ENCODE data around the gene ZMYM4.
A peak's percentile ranks its signal among the peaks of the same experiment; 100 is the strongest.

Gene ZMYM4

DNA sequence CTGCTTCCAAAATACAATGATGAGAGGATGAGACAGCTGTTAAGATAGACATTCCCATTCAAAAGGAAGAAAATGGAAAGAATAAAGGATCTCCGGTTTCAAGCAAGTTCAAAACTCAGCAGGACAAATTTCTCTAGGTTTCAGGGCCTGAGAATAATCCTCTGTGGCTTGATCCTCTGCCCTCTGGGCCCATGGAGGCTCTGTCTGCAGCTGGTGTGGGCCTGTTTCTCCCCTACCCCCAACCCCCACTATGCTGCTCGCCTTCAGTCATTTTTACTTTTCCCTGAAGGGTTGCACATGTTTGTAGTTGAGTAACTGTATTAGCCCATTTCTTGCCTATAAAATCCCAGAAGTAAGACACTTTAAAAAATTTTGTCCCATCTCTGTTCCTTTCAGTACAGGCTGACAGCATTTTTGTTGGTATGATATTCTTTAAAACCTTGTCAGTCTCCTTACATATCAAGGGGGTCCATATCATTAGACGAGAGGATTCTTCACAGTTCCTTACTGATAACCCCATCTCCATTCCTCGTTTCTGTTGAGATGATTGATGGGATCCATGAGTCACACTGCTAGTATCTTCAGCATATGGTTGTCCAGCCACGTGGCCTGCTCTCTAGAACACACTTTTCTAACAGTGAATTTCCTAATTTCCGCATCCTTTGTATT lies 10.5 kb downstream of the ZMYM4 start:
- DNase-seq = no peak

DNA sequence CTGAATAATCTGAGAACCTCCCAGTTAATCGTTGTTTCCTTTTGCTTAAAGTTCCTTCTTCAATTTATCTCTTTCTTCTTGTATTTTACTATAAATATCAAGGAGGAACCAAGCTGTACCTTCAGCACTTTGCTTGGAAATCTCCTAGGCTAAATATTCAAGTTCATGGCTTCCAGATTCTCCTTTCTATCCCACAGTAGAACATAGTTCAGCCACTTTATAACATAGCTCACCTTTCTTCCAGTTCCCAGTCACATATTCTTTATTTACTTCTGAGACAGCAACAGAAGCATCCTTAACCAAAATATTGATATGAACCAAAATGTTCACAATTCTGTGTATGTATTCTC lies 11.0 kb downstream of the ZMYM4 start:
- no peak for DNase-seq

DNA sequence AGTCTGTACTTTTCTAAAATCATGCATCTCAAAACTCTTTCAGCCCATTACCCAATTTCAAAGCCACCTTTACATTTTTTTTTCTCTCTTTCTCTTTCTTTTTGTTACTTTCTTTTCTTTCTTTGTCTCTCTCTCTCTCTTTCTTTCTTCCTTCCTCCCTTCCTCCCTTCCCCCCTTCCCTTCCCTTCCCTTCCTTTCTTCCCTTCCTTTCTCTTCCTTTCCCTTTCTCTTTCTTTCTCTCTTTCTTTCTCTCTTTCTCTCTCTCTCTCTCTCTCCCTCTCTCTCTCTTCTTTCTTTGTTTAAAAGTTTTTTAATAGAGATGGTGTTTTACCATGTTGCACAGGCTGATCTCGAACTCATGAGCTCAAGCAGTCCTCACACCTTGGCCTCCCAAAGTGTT lies 11.5 kb downstream of the ZMYM4 start:
- DNase-seq = no peak

DNA sequence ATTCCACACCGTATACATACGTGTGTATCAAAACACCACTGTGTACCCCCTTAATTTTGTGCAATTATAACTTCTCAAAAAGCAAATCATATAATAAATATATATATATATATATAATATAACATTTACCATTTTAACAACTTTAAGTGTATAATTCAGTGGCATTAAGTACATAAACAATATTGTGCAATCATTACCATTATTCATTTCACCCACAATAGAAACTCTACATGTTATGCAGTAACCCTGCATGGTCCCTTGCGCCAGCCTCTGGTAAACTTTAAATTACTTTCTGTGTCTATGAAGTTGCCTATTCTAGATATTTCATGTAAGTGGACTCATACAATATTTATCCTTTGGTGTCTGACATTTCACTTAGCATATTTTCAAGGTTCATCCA lies 13.1 kb downstream of the ZMYM4 start:
- no peak for DNase-seq

DNA sequence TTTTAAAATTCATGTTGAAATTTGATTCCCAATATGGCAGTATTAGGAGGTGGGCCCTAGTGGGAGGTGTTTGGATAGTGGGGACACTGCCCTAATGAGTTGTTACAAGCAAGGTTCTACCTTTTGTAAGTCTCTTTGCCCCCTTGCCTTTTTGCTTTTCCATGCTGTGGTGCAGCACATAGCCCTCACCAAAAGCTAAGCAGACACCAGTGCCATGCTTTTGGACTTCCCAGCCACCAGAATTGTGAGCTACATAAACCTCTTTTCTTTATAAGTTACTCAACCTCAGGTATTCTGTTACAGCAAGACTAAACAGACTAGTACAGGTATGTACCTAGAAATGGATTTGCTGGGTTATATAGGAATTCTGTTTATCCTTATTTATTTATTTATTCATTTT lies 13.7 kb downstream of the ZMYM4 start:
- DNase-seq = no peak

DNA sequence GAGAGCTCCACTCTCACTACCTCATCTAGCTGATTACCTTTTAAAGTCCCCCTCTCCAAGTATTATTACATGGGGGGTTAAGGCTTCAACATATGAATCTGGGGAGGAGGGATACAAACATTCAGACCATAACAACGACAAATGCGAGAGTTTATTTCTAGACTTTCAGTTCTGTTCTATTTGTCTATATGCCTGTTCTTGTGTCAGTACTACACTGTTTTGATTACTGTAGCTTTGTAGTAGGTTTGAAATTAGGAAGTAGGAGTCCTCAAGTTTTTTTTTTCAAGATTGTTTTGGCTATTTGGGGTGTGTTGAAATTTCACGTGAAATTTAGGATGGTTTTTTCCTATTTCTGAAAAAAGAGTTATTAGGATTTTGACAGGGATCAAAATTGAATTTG lies 16.3 kb downstream of the ZMYM4 start:
- DNase-seq = no peak

DNA sequence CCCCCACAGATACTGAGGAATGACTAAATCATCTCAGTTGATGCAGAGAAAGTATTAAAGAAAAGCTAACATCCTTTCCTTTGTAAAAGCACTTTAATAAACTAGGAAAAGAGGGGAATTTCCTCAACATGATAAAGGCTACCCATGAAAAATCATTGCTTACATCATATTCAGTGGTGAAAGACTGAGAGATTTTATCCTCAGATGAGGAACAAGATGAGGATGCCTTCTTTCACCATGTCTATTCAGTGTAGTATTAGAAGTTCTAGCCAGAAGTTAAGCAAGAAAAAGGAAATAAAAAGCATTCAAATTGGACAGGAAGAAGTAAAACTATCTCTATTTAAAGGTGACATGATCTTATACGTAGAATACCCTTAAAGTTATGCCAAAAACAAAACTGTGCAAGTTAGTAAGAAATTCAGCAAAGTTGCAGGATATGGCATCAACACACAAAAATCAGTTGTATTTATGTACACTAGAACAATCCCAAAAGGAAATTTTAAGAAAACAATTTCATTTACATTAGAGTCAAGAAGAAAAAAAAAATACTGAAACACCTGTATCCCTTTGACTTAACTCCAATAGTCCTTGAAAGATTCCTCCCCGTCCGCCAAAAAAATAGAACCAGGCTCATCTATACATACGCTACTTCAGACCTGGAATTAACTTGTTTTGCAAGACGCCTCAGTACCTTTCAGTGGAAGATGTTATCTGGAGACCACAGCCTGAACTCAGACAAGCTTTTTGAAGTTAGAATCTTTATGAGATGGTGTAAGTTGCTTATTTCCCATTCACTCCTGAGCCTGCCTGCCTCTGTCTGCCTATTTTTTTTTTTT lies 17.5 kb downstream of the ZMYM4 start:
- DNase-seq = no peak

DNA sequence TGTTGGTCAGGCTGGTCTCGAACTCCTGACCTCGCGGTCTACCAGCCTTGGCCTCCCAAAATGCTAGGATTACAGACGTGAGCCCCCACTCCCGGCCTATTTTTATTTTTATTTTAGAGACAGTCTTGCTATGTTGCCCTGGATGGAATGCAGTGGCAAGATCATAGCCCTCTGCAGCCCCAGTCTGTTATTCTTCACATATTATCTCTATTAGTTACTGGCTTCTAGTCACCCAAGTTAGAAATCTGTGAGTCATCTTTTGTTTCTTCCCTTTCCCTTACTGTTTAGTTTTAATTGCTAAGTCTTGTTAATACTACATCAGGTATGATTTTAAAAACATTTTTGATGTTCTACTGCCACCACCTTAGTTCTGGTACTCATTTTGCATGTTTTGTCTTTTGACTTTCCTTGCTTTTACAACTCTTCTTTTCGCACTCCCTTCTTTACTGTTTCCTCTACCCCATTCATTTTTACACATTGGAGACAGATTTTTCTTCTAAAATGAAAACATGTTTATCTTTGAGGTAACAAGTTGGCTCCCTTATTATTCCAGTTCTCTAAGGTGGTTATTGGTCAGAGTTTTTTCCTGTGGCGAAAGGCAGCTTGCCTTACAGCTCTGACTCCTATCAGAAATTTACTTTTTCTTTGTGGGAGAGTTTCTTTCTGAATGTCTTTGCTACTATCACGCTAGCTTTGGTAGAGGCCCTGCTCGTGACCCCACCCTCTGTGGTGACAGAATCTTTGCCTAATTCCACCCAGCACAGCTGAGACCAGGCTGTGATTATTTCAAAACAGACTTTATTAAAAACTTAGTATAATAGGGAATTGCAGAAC lies 19.5 kb downstream of the ZMYM4 start:
- no peak for DNase-seq

DNA sequence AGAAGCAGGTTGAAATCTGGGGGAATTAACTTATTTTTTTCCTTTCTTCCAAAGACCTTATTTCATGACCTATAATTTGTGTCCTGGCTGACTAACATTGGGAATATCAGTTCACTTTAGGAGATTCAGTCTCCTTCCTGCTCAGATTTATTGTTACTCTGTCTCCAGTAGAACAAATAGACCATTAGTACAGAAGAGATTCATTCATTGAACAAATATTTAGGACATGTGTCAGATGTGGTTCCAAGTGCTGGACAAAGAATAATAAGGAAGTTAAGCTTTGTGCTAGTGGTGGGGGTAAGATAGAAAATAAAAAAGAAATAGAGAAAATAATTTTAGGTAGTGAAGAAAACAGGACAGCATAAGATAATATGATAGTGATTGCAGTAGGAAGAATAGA lies 20.3 kb downstream of the ZMYM4 start:
- no peak for DNase-seq

DNA sequence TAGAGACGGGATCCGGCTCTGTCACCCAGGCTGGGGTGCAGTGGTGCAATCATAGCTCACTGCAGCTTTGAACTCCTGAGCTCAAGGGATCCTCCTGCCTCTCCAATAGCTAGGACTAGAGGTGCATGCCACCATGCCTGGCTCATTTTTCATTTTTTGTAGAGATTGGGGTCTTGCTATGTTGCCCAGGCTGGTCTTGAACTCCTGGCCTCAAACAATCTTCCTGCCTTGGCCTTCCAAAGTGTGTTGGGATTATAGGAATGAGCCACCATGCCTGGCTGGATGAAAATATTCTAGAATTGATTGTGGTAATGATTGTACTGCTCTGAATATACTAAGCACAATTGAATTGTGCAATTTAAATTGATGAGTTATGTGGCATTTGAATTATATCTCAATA lies 21.9 kb downstream of the ZMYM4 start:
- no peak for DNase-seq

DNA sequence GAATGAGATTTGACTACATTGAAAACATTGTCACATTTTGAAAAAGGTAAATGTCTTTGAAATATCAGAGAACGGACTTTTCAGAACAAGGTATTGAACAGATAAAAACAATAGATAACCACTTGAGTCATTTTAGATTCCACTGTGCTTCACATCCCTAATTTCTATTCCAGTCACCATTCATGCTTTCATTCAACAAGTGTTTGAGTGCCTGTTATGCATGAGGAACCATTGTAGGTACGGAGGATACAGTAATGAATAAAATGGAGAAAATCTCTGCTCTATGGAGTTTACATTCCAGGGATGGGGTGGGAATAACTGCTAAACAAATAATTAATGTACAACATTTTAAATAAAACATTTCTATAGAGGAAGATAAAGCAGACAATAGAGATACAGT lies 26.3 kb downstream of the ZMYM4 start:
- DNase-seq = no peak

DNA sequence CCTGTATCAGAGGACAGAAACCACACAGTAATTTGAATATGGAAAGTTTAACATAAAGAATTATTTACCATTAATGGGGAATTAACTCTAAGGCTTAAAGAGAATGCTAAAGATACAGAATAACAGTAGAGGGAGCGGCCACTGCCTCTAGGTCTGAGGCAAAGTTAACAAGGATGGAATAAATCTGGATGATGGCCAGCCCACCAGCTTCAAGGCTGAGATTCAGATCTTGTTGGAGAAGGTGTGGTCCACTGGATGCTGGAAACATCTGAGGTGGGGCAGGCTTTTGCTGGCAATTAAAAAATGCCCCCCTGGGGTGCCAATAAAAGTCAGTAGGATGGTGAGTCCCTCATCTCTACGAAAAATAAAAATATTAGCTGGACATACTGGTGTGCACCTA lies 29.4 kb downstream of the ZMYM4 start:
- DNase-seq = no peak

DNA sequence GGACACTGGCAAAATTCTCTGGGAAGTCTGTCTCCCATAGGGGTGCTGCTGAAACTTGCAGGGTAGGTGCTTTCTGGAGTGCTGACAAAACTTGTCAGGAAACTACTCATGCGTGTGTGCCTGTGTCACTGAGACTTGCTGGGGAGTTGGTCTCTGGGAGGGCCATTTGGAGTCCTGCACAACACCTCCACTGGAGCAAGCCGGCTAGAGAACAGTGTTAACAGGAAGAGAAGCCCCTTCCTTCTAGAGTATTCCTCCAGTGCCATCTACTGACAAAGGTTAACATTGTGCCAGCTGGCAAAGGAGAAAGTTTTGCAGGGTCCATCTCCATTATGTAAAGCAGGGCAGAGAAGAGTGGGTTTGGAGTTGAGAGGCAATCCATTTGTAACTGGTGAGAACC lies 30.0 kb downstream of the ZMYM4 start:
- peak; percentile 24 for DNase-seq

DNA sequence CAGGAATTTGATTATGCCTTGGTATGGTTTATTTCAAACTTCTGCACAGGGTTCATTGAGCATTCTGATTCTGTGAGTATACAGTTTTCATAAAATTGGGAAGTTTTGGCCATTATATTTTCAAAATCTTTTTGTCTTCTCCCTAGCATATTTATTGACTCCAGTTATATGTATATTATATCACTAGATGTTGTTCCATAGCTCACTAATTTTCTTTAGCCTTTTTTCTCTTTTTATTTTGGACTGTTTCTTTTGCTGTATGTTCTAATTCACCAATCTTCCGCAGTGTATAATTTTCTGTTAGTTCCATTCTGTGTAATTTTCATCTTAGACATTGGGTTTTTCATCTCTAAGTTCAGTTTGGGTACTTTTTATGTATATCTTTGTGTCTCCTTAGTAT lies 31.9 kb downstream of the ZMYM4 start:
- DNase-seq = no peak

DNA sequence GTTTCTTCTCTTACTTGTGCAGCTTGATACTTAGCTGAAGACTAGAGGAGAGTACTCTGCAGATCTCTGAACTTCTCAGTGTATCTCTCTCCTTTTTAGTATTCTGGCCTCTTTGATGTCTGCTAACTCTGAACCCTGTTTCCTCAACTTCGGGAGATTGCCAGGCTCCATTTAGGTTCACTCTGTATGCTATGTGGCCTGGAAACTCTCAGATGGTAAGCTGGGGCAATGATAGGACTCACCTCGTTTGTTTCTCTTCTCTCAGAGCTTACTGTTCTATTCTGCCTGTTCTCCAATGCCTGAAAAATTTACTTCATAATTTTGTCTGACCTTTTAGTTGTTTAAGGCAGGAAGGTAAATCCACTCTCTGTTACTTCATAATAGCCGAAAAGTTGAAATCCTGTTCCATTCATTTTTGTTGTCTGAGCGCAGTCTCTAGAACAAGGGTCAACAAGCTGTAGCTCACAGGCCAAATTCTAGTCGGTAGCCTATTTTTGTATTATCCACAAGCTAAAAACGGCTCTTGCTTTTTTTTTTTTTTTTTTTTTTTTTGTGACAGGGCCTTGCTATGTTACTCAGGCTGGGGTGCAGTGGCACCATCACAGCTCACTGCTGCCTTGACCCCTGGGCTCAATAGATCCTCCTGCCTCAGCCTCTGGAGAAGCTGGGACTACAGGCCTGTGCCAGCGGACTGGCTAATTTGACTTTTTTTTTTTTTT lies 33.3 kb downstream of the ZMYM4 start:
- no peak for DNase-seq

DNA sequence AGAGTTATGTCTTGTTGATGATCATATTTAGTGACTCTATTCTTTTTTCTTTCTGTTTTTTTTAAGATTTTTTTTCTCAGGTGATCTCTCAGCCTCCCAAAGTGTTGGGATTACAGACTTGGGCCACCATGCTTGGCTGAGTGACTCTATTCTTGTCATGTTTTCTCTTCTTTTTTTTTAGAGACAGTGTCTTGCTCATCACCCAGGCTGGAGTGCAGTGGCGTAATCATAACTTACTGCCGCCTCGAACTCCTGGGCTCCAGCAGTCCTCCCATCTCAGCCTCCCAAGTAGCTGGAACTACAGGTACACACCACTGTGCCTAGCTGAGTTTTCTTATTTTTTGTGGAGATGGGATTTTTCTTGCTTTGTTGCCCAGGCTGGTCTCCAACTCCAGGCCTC lies 36.9 kb downstream of the ZMYM4 start:
- no peak for DNase-seq

DNA sequence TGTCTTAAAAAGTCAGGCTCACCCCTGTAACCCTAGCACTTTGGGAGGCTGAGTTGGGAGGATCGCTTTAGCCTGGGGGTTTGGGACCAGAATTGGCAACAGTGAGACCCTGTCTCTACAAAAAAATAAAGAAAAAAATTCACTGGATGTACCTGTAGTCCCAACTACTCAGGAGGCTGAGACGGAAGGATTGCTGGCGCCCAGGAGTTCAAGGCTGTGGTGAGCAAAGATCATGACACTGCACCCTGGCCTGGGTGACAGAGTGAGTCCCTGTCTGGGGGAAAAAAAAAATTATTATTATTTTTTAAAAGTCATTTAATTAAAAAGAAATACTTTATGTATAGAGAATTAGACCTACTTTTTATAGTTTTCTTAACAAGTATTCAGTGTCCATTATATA lies 47.1 kb downstream of the ZMYM4 start:
- no peak for DNase-seq

DNA sequence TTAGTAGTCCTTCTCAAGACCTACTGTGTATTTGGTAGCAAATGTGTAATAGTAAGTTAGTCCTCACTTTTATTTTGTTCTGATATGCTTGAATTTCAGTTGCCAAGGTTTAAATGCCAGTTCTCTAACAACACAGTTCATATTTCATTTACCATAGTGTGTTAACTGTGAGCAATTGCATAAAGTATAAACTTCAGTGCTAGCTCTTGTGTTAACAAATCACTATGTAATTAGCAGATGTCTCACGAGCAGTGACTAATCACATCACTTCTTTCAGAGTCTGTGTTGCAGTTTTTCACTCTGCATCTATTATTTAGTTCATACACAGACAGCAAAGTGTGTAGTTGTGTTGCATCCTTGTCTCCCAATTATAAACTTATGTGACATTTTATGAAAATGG lies 47.8 kb downstream of the ZMYM4 start:
- no peak for DNase-seq

DNA sequence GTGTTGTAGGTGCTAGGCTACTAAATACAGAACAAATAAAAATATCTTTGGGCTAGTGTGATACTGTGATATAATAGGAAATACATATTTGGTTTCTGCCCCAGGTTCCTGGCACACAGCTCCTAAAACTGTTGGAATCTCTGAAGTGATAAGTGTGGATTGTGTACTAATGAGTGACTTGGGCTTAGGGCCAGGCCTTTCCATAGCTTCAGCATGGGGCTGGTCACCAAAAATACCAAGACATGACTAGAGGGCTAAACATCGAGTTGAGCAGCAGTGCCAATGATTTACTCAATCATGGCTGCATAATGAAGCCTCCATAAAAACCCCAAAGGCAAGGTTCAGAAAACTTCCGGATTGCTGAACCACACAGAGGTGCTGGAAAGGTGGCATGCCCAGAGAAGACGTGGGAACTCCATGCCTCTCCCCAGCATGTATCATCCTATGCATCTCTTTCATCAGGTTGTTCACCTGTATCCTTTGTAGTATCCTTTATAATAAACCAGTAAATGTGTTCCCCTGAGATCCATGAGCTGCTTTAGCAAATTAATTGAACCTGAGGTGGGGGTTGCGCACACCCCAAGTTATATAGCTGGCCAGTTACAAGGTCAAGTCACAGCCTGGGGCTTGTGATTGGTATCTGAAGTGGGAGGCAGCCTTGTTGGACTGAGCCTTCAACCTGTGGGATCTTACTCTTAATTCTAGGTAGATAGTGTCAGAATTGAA lies 51.6 kb downstream of the ZMYM4 start:
- DNase-seq = no peak

DNA sequence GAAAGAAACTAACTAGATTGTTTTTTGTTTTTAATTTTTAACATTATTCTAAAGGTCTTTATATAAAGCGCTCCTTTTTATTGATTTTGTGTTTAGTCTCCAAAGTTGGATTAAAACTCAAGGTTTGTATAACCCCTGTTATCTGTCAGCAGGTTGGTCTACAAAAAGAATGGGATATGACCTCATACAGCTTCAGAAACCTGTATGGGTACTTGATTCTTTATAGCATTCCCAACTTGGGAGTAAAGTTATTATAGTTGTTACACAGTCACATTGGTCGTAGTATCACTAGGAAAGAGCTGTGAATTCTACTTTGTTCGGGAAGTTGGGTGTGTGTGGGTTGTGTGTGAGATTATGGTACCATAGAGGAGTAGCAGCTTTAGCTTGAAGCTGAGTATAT lies 52.4 kb downstream of the ZMYM4 start:
- no peak for DNase-seq

DNA sequence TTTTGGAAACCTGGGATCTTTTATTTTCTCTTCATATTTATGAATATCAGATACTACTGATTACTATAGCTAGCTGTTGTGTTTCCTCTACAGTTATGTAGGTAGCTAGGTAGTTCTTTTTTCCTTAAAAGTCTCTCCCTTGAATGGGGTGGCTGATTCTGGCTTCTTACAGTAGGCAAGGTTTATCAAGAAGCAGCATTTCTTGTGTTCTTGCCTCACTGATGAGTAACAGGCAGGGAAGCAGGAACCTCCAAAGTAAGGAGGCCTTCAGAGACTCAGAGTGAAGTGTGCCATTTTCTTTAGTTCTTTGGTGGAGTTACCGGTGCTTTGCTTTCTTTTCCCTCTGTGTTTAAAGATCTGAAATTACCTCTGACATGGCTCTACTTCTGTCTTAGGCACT lies 56.0 kb downstream of the ZMYM4 start:
- no peak for DNase-seq

DNA sequence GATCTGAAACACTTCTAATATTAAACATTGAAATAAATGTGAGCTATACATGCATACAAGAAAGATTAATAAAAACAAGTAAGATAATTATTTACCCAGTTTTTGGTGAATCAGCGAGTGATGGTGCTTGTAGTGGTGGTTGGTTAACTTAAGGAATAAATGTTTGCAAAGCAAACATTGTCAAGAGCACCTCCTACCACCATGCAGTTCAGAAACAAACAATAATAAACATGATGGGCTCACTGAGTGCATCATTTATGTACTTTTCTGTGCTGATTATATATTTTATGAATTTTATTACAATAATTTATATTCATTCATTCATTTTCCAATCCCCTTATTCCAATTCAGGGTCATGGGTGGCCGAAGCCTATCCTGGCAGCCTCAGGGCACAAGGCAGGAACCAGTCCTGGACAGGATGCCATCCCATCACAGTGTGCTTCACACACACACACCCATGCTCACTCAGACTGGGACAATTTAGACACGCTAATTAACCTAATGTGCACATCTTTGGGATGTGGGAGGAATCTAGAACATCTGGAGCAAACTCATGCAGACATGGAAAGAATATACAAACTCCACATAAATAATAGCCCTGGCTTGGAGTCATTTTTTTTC lies 57.8 kb downstream of the ZMYM4 start:
- no peak for DNase-seq
